Stimulated activated CD4-positive, alpha-beta T cell treated with anti-CD3 and anti-CD28 coated beads, Interleukin-12 subunit alpha, Interleukin-12 subunit beta, amount 100 ng/mL, for 24 hours (primary cell): ENCODE results near the gene GTF2I.
"Not testable (repeated sequence)": the region's sequence is repeated elsewhere in the genome, so short reads cannot be mapped to it uniquely, and the experiment has no call there.

Source experiments
- DNase-seq, 2 experiments: peaks; one replicate each; pipeline ENCODE4 v3.0.0-alpha.2; 2020; ENCODE audit warnings: low read depth in 2 of 2

GTF2I gene

GRCh38 chr7:74709880-74710671 lies 52.6 kb downstream of the GTF2I start:
- DNase-seq: no peak

- DNase-seq: no peak
Observed at GRCh38 chr7:74713567-74713966, 56.0 kb downstream of the GTF2I start.

GRCh38 chr7:74717889-74718288 lies 60.4 kb downstream of the GTF2I start:
- no peak for DNase-seq

- no peak for DNase-seq
Observed at GRCh38 chr7:74718336-74718735, 60.8 kb downstream of the GTF2I start.

GRCh38 chr7:74722153-74722552 lies 64.6 kb downstream of the GTF2I start:
- DNase-seq: no peak

- DNase-seq: no peak
Observed at GRCh38 chr7:74725840-74726239, 68.3 kb downstream of the GTF2I start.

- no peak for DNase-seq
Observed at GRCh38 chr7:74726309-74727101, 69.0 kb downstream of the GTF2I start.

GRCh38 chr7:74728686-74729085 lies 71.2 kb downstream of the GTF2I start:
- DNase-seq: not testable (repeated sequence)

- DNase-seq: not testable (repeated sequence)
Observed at GRCh38 chr7:74730186-74730585, 72.7 kb downstream of the GTF2I start.

GRCh38 chr7:74739974-74740703 lies 82.6 kb downstream of the GTF2I start:
- not testable (repeated sequence) for DNase-seq

- not testable (repeated sequence) for DNase-seq
Observed at GRCh38 chr7:74743936-74744557, 86.5 kb downstream of the GTF2I start.

- DNase-seq: not testable (repeated sequence)
Observed at GRCh38 chr7:74753921-74754482, 96.5 kb downstream of the GTF2I start.

- DNase-seq: not testable (repeated sequence)
Observed at GRCh38 chr7:74756673-74757072, 99.2 kb downstream of the GTF2I start.

- DNase-seq: not testable (repeated sequence)
Observed at GRCh38 chr7:74758268-74758667, 100.8 kb downstream of the GTF2I start.

GRCh38 chr7:74758982-74759381 lies 101.5 kb downstream of the GTF2I start:
- not testable (repeated sequence) for DNase-seq

GRCh38 chr7:74765205-74765918 lies 107.8 kb downstream of the GTF2I start:
- DNase-seq: not testable (repeated sequence)

GRCh38 chr7:74766509-74766908 lies 109.0 kb downstream of the GTF2I start:
- DNase-seq: not testable (repeated sequence)

- not testable (repeated sequence) for DNase-seq
Observed at GRCh38 chr7:74766991-74767390, 109.5 kb downstream of the GTF2I start.

GRCh38 chr7:74770062-74770461 lies 112.5 kb downstream of the GTF2I start:
- not testable (repeated sequence) for DNase-seq

- DNase-seq: not testable (repeated sequence)
Observed at GRCh38 chr7:74772093-74772492, 114.6 kb downstream of the GTF2I start.
